NB4 (cell line): ENCODE data around the gene CWC15.

Experiments used
- DNase-seq: peaks from one replicate; pipeline ENCODE4 v3.0.0; 2010; ENCODE audit warnings: low read depth
- H3K4me3 ChIP-seq: one replicate; pipeline ENCODE4 v1.5.1; 2011; ENCODE audit warnings: mild to moderate bottlenecking, low read depth, low read length, moderate library complexity
- MYC ChIP-seq: IDR thresholded peaks from 2 replicates; pipeline ENCODE4 v1.6.1; 2011; ENCODE audit warnings: low read depth, low read length
- POLR2A ChIP-seq: IDR thresholded peaks from 2 replicates; pipeline ENCODE4 v1.6.1; 2011; ENCODE audit warnings: mild to moderate bottlenecking; ENCODE audit not compliant: insufficient read length; ENCODE audit errors: extremely low read depth
- TF ChIP-seq, protein P1 (sequence below): IDR thresholded peaks from 2 replicates; pipeline ENCODE4 v1.6.1; 2011; ENCODE audit warnings: low read depth, low read length
- TF ChIP-seq, protein P2 (sequence below): IDR thresholded peaks from one replicate; pipeline ENCODE4 v1.5.1; 2012; ENCODE audit warnings: low read depth, low read length

CWC15 gene

GRCh38 chr11:95003716-95004115 lies 30.4 kb upstream of the CWC15 start:
- no peak overlapping the region for H3K4me3 ChIP-seq
- DNase-seq = no peak
- TF ChIP-seq, protein P1, sequence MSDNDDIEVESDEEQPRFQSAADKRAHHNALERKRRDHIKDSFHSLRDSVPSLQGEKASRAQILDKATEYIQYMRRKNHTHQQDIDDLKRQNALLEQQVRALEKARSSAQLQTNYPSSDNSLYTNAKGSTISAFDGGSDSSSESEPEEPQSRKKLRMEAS = no peak
- TF ChIP-seq, protein P2, sequence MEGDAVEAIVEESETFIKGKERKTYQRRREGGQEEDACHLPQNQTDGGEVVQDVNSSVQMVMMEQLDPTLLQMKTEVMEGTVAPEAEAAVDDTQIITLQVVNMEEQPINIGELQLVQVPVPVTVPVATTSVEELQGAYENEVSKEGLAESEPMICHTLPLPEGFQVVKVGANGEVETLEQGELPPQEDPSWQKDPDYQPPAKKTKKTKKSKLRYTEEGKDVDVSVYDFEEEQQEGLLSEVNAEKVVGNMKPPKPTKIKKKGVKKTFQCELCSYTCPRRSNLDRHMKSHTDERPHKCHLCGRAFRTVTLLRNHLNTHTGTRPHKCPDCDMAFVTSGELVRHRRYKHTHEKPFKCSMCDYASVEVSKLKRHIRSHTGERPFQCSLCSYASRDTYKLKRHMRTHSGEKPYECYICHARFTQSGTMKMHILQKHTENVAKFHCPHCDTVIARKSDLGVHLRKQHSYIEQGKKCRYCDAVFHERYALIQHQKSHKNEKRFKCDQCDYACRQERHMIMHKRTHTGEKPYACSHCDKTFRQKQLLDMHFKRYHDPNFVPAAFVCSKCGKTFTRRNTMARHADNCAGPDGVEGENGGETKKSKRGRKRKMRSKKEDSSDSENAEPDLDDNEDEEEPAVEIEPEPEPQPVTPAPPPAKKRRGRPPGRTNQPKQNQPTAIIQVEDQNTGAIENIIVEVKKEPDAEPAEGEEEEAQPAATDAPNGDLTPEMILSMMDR = no peak
- TF ChIP-seq POLR2A = no peak
- TF ChIP-seq MYC = no peak

- no peak for DNase-seq
- TF ChIP-seq MYC = no peak
- no peak for TF ChIP-seq POLR2A
- TF ChIP-seq, protein P1 = no peak
- TF ChIP-seq, protein P2 = no peak
Observed at GRCh38 chr11:94998285-94998684, 24.9 kb upstream of the CWC15 start.

DNA sequence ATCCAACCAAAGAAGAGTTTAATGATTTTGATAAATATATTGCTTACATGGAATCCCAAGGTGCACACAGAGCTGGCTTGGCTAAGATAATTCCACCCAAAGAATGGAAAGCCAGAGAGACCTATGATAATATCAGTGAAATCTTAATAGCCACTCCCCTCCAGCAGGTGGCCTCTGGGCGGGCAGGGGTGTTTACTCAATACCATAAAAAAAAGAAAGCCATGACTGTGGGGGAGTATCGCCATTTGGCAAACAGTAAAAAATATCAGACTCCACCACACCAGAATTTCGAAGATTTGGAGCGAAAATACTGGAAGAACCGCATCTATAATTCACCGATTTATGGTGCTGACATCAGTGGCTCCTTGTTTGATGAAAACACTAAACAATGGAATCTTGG lies 24.1 kb upstream of the CWC15 start:
- no peak for DNase-seq
- H3K4me3 ChIP-seq = no peak overlapping the region
- no peak for TF ChIP-seq MYC
- TF ChIP-seq, protein P2 = no peak
- TF ChIP-seq, protein P1 = no peak
- no peak for TF ChIP-seq POLR2A

More at GRCh38 chr11:94998285-94998684, 24.9 kb upstream of the CWC15 start:
- no peak overlapping the region for H3K4me3 ChIP-seq

GRCh38 chr11:94993400-94993943 lies 20.1 kb upstream of the CWC15 start:
- no peak for DNase-seq
- TF ChIP-seq POLR2A = no peak
- TF ChIP-seq MYC = no peak
- TF ChIP-seq, protein P2 = no peak
- TF ChIP-seq, protein P1 = no peak

DNA sequence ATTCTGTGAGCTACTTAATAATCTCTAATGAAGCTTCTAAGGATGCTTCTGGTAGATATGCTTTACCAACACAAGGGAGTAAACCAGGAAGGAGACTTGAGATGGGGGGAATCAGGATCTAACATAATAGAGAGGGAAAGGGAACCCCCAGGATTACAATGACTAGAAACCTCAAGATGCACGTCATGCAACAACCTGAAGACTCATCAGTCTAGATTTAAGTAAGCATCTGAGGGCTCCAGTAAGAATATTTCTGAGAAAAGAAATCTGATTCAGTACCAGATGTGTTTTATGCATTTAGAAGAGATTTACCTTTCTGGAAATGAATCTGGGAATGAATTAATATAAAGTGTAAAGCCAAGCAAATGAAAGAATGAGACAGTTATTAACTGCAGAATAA lies 15.4 kb upstream of the CWC15 start:
- DNase-seq = no peak
- H3K4me3 ChIP-seq = no peak overlapping the region
- TF ChIP-seq MYC (no peak), POLR2A (no peak)
- TF ChIP-seq, protein P2 = no peak
- TF ChIP-seq, protein P1 = no peak

More at GRCh38 chr11:94993400-94993943, 20.1 kb upstream of the CWC15 start:
- no peak overlapping the region for H3K4me3 ChIP-seq
